Adrenal gland (tissue), 12 donors: ENCODE measurements around the gene SYNGR4. TPM values are rescaled to one million over a fixed set of nuclear protein-coding genes. Genes with fewer than 3 reads are reported as not detected.
A peak's percentile ranks its signal among the peaks of the same experiment; 100 is the strongest.

Source experiments
- DNase-seq, 7 donors: peaks; one replicate each; pipeline ENCODE4 v3.0.0-alpha.2; 2019 to 2020
- H3K27ac ChIP-seq, 5 donors: fragments of 200-600 bp; sonication (generic) in 4 of 5; 1 replicate in 3 of 5; 2 replicates in 2 of 5; pipeline versions ENCODE4 v1.5.1 to v1.8.0; 2016 to 2020; ENCODE audit warnings: mild to moderate bottlenecking in 1 of 5
- H3K27me3 ChIP-seq: fragments of 200-600 bp; 2 replicates; pipeline ENCODE4 v1.8.0; 2021
- H3K36me3 ChIP-seq, 2 donors: fragments of 200-600 bp; replicated peaks in 1 of 2; 1 replicate in 1 of 2; 2 replicates in 1 of 2; pipeline versions ENCODE4 v1.5.1 to v1.8.0; 2018 to 2022
- H3K4me1 ChIP-seq, 2 donors: fragments of 200-600 bp; replicated peaks in 1 of 2; 1 replicate in 1 of 2; 2 replicates in 1 of 2; pipeline versions ENCODE4 v1.5.1 to v1.8.0; 2018 to 2021
- H3K4me3 ChIP-seq, 4 donors: fragments of 200-600 bp; sonication (generic) in 3 of 4; one replicate each; pipeline ENCODE4 v1.5.1; 2016 to 2018
- H3K9me3 ChIP-seq, 3 donors: fragments of 200-600 bp; sonication (generic) in 1 of 3; replicated peaks in 1 of 3; 1 replicate in 2 of 3; 2 replicates in 1 of 3; pipeline versions ENCODE4 v1.5.1 to v1.8.0; 2016 to 2021
- CTCF ChIP-seq, 6 experiments: fragments of 450-650 bp in 4 of 6; fragments of 200-600 bp in 2 of 6; sonication (generic) in 1 of 6; IDR thresholded peaks; 1 replicate in 5 of 6; 2 replicates in 1 of 6; pipeline versions ENCODE4 v1.5.1 to v1.8.0; 2016 to 2021; ENCODE audit warnings: antibody characterized with exemption in 6 of 6, mild to moderate bottlenecking in 2 of 6, moderate library complexity in 1 of 6
- POLR2A ChIP-seq, 2 donors: fragments of 450-650 bp; IDR thresholded peaks; one replicate each; pipeline ENCODE4 v1.6.1; 2017; ENCODE audit warnings: antibody characterized with exemption in 2 of 2, mild to moderate bottlenecking in 2 of 2, moderate library complexity in 1 of 2
- WGBS, 4 donors: extraction: QIAGEN DNeasy Blood & Tissue Kit in 2 of 4; methylation state at CpG; one replicate each; pipeline versions ENCODE4 v1.1.5 to v1.1.7; 2013 to 2017; 5-methylcytosine and 5-hydroxymethylcytosine counted together
- intact Hi-C, 2 donors: fragments of 100-400 bp; cut with DNase I; formaldehyde crosslinking; loops; one replicate each; pipeline versions ENCODE4 v1.14.1 to v1.15.0; 2022 to 2023
- polyA plus RNA-seq, 3 donors: library from polyadenylated mRNA; stranded (reverse); fragments of 200-250 nt in 2 of 3; fragments of 350-450 nt in 1 of 3; fragmentation: Illumina TruSeq in 1 of 3; extraction: RNeasy Lipid Tissue Mini Kit (QIAGEN cat#74804) in 1 of 3; gene quantifications; one replicate each; pipeline ENCODE4 v1.2.3, GENCODE V29; 2013 to 2014
- total RNA-seq, 9 donors: library from RNA; depleted of rRNA in 4 of 9; stranded (reverse); fragments of >200 nt in 4 of 9; fragments of 120-200 nt in 1 of 9; fragmentation: NEBNext Ultra II Directional in 1 of 9; extraction: Animal tissue kit (Norgen Biotek cat#: 25700) in 1 of 9; gene quantifications; one replicate each; pipeline versions ENCODE4 v1.1.0 to v1.2.4, GENCODE V29; 2013 to 2023
- donor health status: healthy with polysubstance abuse.
- donor health status: Bipolar disorder and iron deficiency.
- donor health status: DM: yes; HTN: yes; CAD: no.
- donor health status: DM: no; HTN: no; CAD: no.
- donor health status: DM: no; HTN: no; CAD: no.
- donor health status: DM: yes; HTN: yes; CAD: no.

Gene SYNGR4
- total and polyA plus RNA-seq, 12 donors: 0.13 TPM; not detected in 11

DNA sequence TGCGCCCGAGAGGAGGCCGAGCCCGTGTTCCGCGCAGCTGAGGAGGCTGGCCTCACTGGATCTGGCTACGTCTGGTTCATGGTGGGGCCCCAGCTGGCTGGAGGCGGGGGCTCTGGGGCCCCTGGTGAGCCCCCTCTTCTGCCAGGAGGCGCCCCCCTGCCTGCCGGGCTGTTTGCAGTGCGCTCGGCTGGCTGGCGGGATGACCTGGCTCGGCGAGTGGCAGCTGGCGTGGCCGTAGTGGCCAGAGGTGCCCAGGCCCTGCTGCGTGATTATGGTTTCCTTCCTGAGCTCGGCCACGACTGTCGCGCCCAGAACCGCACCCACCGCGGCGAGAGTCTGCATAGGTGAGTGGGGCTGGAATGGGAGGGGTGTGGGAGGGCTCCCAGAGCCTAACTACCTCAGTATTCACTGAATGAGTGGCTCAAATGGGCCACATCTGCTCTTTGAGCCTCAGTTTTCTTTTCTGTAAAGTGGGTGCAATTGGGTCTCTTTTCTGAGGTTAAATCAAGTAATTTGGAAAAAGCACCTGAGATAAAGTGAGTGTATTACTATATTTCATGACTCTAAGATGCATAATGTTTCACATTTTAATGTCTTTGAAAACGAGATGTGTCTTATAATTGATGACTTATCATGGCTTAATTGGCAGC is 41.0 kb downstream of the SYNGR4 start:
- Histone ChIP-seq H3K9me3 (no peaks in the 10 kb centered on the region), H3K4me3 (no peak overlapping the region), H3K27ac (no peak overlapping the region), H3K4me1 (no peaks in the 10 kb centered on the region), H3K36me3 (no peaks in the 10 kb centered on the region), H3K27me3 (no peaks in the 10 kb centered on the region)
- intact Hi-C loops: no loop called here
- DNase-seq: no peak
- TF ChIP-seq CTCF (IDR thresholded peaks at IDR 0.05): no peak
- TF ChIP-seq POLR2A (IDR thresholded peaks at IDR 0.05): no peak
- 88 to 91% (median 90%) methylated on average over 19 to 27 of the region's 27 CpGs for WGBS, 4 donors

DNA sequence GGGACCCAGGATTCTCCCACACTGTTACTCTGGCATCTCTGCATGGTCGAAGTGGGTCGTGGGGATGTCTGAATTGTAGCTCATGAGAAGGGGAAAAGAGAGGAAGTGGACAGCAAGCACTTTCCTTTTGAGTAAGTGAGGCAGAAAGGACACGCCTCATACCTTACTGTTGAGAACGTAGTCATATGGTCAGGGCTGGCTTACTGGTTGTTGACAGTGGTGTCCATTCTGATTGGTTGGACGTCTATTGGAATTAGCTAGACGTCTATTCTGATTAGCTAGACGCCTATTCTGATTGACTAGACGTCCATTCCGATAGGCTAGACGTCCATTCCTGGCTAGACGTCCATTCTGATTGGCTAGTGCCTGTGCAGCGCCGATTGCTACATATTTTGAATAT is 41.7 kb downstream of the SYNGR4 start:
- DNase-seq: no peak
- 71 to 82% (median 78%) methylated on average over 13 of the region's 13 CpGs for WGBS, 4 donors
- no peak overlapping the region for H3K27ac ChIP-seq
- no peak overlapping the region for H3K4me3 ChIP-seq
- no peaks in the 10 kb centered on the region for H3K27me3 ChIP-seq
- TF ChIP-seq CTCF (IDR thresholded peaks at IDR 0.05) (no peak), POLR2A (IDR thresholded peaks at IDR 0.05) (no peak)
- no peaks in the 10 kb centered on the region for H3K4me1 ChIP-seq
- intact Hi-C loops: no loop called here
- H3K9me3 ChIP-seq: no peaks in the 10 kb centered on the region
- H3K36me3 ChIP-seq: no peaks in the 10 kb centered on the region

DNA sequence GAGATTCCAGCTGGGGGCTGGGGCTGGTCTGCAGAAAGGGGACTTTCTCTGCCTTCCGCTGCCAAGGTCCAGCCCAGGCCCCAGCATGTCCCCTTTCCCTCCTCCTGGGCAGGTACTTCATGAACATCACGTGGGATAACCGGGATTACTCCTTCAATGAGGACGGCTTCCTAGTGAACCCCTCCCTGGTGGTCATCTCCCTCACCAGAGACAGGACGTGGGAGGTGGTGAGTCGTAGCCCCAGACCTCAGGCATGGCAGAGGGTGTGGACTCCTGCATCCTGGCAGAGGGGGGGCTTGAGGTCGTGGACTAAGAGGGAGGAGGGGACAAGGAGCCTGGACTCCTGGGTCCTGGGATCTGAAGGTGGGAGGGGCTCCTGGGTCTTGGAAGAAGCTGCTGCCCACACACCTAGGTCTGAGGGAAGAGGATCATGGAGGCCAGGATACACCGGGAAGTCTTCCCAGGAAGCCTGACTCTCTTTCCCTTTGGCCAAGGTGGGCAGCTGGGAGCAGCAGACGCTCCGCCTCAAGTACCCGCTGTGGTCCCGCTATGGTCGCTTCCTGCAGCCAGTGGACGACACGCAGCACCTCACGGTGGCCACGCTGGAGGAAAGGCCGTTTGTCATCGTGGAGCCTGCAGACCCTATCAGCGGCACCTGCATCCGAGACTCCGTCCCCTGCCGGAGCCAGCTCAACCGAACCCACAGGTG is 49.9 kb downstream of the SYNGR4 start:
- peaks cover 0 to 3% of the 10 kb centered on the region in 2 donors for H3K4me1 ChIP-seq
- H3K27ac ChIP-seq: no peak overlapping the region
- intact Hi-C loops: no loop called here
- TF ChIP-seq POLR2A (IDR thresholded peaks at IDR 0.05) (no peak), CTCF (IDR thresholded peaks at IDR 0.05) (no peak)
- H3K27me3 ChIP-seq: no peaks in the 10 kb centered on the region
- no peak overlapping the region for H3K4me3 ChIP-seq
- 57 to 64% (median 60%) methylated on average over 7 to 24 of the region's 24 CpGs for WGBS, 4 donors
- DNase-seq: no peak
- H3K36me3 ChIP-seq: no peaks in the 10 kb centered on the region
- no peaks in the 10 kb centered on the region for H3K9me3 ChIP-seq

GRCh38 chr19:48415395-48415794 is 51.2 kb downstream of the SYNGR4 start:
- Histone ChIP-seq H3K27me3 (no peaks in the 10 kb centered on the region), H3K4me3 (peak overlapping the region in 1 of 4 donors; percentile 23), H3K9me3 (no peaks in the 10 kb centered on the region), H3K36me3 (no peaks in the 10 kb centered on the region), H3K4me1 (peaks cover 0 to 3% of the 10 kb centered on the region in 2 donors), H3K27ac (no peak overlapping the region)
- TF ChIP-seq CTCF (IDR thresholded peaks at IDR 0.05): no peak
- no peak for TF ChIP-seq POLR2A (IDR thresholded peaks at IDR 0.05)
- intact Hi-C loops: no loop called here
- peak; percentile 76 to 88 (median 81) for DNase-seq
- WGBS, 4 donors: 13 to 27% (median 18%) methylated on average over 10 to 14 of the region's 14 CpGs
